EL (cell line): ENCODE results near the gene CYB5B.
"Not testable (repeated sequence)": the region's sequence is repeated elsewhere in the genome, so short reads cannot be mapped to it uniquely, and the experiment has no call there.

ENCODE experiments used
- DNase-seq: peaks from one replicate; pipeline ENCODE4 v3.0.0-alpha.2; 2016

CYB5B gene

DNA sequence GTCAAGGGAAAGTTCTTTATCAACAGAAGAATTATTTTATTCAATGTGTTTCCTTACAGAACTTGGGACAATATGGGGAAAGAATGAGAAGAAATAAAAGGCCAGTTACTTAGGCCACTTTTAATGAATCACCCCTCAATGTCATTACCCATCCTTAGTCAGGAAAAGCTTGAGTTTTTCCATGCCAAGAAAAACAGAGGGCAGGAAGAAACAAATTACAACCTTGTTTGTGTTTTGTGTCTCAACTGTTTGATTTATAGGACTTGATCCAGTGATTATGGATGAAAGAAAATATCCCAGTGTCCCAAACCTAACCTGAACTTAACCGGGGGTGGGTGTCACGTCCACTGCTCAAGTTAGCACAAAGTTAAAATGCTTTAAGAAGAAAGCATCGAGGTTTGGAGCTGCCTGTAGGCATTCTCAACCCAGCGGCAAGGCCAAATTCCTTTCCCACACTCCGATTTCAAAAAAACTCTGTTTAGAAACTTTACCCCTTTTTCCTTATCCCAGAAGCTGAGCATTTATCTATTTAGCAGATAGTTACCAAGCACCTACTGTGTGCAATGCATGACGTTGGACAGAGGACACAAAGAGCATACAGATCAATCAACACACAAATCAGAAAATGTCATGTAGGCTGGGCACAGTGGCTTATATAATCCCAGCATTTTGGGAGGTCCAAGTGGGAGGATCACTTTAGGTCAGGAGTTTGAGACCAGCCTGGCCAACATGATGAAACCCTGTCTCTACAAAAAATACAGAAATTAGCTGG, 14.0 kb upstream of the CYB5B start:
- DNase-seq, result peak; percentile 79

DNA sequence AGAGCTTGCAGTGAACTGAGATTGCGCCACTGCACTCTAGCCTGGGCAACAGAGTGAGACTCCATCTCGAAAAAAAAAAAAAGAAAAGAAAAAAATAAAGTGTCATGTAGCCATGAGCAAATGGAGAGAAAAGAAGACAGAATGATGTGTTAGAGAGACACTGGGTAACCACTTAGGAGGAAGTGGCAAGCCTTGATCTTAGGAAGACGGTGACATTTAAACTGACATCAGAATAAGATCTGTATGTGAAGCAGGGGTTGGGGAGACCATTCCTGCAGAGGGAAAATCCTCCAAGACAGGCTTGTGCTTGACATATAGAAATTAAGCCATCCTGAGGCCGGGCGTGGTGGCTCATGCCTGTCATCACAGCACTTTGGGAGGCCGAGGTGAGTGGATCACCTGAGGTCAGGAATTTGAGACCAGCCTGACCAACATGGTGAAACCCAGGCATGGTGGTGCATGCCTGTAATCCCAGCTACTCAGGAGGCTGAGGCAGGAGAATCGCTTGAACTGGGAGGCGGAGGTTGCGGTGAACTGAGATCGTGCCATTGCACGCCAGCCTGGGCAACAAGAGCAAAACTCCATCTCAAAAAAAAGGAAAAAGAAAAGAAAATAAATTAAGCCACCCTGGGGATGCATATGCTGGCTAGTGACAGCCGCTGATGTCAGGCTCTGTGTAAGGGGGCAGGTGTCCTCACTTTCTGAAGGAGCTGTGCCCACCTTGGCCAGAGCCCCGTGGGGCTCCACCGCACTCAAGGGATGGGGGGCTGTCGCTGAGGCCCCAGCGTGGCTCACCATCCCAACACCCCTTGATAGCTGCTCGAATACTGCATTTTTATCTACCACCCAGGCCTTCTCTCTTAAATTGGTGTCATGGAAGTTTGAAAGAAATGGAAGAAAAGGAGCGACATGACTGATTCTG, 13.1 kb upstream of the CYB5B start:
- no peak for DNase-seq

DNA sequence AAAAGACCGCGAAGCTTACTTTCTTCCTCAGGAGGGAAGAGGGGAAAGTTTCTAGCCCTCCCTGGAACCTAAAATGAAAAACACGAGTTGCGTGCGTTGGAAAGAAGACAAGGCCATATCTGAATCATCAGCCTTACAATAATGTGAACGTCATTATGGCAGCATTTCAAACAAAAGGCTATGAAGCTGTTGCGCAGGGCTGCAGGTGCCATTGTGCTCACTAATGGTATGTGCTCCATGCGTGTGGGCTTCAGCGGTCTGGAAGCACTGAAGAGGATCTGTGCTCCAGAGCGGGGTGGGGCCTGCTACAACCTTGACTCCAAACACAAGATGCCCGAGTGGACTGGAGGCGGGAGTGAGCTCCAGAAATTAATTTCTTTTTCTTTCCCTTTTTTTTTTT, 12.1 kb upstream of the CYB5B start:
- no peak for DNase-seq

DNA sequence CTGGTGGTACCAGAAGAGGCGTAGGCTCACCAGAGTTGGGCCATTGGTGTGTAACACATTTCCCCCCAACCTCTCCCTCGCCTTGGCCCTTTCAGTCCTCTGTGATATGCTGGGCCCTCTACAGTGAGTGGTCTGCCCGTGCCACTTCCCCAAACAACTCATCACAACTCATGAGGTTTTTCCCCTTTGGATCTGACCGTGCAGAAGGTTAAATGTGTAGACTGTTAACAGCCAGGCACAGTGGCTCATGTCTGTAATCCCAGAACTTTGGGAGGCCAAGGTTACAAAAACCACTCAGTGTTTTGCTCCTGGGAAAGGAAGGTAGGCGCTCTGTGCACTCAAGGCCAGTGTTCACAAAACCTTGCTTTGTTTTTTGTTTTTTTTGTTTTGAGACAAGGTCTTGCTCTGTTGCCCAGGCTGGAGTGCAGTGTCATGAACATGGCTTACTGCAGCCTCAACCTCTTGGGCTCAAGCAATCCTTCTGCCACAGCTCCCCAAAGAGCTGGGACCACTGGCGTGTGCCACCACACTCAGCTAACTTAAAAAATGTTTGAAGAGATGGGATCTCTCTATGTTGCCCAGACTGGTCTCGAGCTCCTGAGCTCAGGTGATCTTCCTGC, 11.3 kb upstream of the CYB5B start:
- DNase-seq, result no peak

- DNase-seq, result peak; percentile 61
Measured at GRCh38 chr16:69417520-69418199, 6.8 kb upstream of the CYB5B start.

GRCh38 chr16:69419956-69420355, 4.5 kb upstream of the CYB5B start:
- DNase-seq, result no peak

DNA sequence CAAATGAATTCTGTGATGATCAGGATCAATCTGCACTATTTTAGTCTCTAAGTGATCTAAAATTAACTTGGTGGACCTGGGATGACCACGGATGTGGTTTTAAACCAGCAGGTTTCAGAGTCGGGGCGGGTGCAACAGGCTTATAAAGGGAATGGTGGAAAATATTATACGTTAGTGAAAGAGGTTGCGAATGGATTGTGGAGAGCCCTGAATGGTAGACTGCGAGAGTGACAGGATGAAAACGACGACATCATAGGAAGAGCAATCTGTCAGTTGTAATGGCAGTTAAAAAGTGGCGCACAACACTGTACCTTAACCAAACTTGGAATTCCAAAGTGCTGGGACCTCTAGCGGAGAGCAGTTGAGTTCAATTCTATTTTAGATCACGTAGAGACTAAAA, 1.2 kb upstream of the CYB5B start:
- no peak for DNase-seq

GRCh38 chr16:69424935-69425784, 741 bp downstream of the CYB5B start:
- no peak for DNase-seq

DNA sequence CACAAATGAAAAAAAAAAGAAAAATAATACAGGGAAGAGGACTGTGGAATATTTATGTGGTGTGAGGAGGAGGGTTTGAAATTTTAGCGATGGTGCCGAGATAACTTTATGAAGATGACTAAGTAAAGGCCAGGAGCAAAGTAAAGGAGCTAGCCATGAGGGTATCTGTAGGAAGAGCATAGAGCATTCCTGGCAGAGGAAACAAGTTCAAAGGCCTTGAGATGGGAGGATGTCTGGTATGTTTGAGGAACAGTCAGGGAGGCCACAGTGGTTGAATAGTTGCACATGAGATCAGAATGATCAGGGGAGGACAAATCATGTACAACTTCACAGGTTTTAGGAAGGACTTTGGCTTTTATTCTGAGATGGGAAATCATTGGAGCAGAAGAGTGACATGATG, 4.2 kb downstream of the CYB5B start:
- no peak for DNase-seq

DNA sequence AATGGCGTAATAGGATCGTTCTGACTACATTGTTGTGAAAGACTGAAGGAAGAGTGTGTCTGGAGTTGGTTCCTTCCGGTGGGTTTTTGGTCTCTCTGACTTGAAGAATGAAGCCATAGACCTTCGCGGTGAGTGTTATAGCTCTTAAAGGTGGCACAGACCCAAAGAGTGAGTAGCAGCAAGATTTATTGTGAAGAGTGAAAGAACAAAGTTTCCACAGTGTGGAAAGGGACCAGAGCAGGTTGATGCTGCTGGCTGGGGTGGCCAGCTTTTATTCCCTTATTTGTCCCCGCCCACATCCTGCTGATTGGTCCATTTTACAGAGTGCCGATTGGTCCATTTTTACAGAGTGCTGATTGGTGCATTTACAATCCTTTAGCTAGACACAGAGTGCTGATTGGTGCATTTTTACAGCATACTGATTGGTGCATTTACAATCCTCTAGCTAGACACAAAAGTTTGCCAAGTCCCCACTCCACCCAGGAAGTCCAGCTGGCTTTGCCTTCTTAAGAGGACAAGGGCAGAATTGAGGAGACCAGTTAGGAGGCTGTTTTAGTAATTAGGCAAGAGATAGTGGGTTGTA, 4.7 kb downstream of the CYB5B start:
- not testable (repeated sequence) for DNase-seq

GRCh38 chr16:69431948-69432468, 7.6 kb downstream of the CYB5B start:
- no peak for DNase-seq

- DNase-seq, result no peak
Measured at GRCh38 chr16:69434066-69434465, 9.6 kb downstream of the CYB5B start.

DNA sequence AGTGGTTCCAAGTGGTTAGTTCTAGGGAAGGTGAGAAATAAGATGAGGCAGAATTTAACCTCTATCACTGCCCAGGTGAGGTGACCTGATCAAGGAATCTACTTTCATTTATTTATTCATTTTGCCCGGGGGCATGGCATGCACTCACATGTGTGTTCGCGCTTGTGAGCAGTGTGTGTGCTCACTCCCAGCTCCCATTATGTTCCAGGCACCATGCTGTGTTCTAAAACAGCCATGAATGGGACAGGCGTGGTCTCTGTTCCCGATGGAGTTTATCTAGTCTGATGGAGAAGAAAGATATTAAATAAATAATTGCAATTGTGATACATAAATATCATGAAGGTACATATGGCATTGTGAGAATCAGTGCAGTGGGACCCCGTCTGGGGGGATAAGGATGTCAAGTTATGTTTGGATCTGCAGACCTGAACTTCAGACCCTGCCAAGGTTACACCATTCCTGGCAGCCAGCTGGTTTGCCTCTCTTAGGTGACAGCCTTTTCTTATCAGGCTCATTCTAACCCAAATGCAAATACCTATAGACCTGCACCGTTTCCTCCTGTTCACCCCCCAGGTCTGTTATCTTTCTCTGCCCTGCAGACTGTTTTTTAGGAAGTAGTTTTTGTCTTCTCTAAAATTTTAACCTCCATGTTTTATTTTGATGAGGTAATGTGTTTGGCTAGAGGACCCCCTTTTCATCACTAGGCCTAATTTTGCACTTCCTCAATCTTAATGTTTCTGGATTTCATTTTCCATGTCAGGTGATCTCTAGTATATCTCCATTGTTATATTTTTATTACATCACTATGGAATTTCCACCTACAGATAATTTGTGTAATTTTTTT, 11.8 kb downstream of the CYB5B start:
- no peak for DNase-seq

- DNase-seq, result no peak
Measured at GRCh38 chr16:69436896-69437295, 12.5 kb downstream of the CYB5B start.

GRCh38 chr16:69438465-69438864, 14.0 kb downstream of the CYB5B start:
- no peak for DNase-seq

GRCh38 chr16:69440250-69440649, 15.8 kb downstream of the CYB5B start:
- DNase-seq, result no peak

DNA sequence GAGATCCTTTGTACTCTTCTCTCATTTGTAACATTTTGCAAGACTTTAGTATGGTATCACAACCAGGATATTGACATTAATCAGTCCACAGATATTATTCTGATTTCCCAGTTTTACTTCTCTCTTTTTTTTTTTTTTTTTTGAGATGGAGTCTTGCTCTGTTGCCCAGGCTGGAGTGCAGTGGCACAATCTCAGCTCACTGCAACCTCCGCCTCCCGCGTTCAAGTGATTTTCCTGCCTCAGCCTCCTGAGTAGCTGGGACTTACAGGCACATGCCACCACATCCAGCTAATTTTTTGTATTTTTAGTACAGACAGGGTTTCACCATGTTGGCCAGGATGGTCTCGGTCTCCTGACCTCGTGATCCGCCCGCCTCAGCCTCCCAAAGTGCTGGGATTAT, 16.6 kb downstream of the CYB5B start:
- DNase-seq, result not testable (repeated sequence)

DNA sequence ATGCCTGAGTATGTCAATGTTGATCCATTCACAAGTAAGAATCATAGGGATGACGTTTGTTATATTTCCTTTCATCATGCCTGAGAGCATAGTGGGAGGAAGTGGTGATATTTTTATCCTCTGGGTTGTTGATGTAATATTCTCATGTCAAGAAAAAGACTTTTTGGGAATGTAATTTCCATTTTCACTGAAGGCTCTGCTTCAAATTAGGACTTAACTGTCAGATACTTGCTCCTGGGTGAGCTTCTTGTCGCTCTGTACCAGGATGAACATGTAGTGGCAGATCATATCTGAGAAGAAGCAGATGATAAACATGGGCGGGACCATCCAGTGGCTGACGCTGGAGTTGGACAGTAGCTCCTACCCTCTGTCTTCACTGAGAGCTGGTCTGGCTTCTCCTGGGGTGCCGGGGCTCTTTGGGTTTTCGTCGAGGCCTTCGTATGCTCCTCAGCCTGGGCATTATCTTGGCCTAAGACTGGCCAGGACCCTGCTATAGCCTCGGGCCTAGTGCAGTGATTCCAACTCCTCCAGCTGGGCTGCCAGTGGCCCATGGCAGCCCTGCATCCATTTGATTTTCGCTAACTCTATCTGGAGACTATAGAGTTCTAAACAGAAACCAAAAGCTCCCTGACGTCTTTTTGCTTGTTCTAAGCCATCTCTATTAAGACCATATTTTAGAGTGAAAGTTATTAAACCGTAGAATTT, 19.7 kb downstream of the CYB5B start:
- peak; percentile 62 for DNase-seq

DNA sequence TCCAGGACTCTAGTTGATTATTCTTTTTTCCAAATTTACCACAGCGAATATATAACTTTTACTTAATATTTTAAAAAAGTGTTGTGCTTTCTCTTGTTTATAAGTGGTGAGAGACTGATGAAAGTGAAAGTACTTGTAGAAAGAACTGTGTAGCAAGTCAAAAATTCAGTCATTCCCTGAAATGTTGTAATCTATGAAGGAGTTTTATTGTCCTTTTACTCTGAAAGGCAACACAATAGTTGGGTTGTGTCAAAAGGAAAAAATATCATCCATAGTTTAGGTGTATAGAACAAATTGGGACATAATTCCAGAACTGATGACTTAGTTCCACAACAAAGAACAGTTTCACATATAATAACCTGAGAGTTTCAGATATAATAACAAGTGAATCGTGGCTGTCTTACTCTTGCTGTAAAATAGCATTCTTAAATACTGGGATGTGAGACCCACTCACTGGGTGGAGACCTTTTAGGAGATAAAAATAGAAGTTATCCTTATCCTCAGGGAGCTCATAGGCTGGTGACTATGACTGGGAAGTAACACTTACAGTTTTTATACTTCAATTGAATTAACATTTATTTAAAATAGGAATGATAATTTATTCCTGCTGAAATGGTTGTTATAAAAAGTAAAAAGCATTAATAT, 20.6 kb downstream of the CYB5B start:
- peak; percentile 28 for DNase-seq
